MM.1S (cell line): Measurements from ENCODE around the gene GSDMA.
"Not testable (repeated sequence)": the region's sequence is repeated elsewhere in the genome, so short reads cannot be mapped to it uniquely, and the experiment has no call there.

ENCODE experiments used
- EZH2 ChIP-seq: fragments of 300-600 bp; sonication (generic); optimal IDR thresholded peaks from 2 replicates; pipeline ENCODE3; 2017; ENCODE audit warnings: low read depth, mild to moderate bottlenecking, antibody characterized with exemption, low read length, mixed read lengths
- TF ChIP-seq, protein P1 (sequence below): fragments of 300-600 bp; sonication (generic); IDR thresholded peaks from 2 replicates; pipeline ENCODE4 v1.5.1; 2016; ENCODE audit warnings: antibody characterized with exemption, low read length, mixed read lengths

DNA sequence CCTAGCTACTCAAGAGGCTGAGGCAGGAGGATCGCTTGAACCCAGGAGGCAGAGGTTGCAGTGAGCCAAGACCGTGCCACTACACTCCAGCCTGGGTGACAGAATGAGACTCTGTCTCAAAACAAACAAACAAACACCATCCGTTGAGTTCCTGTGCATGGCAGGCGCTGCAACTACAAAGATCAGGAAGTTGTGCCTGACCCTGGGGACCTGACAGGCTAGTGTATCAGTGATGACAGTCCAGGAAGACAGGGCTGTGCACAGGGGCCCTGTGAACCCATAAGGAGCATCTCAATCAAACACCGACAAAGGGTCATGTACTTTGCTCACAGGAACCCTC, 14.3 kb upstream of the GSDMA start:
- TF ChIP-seq, protein P1, sequence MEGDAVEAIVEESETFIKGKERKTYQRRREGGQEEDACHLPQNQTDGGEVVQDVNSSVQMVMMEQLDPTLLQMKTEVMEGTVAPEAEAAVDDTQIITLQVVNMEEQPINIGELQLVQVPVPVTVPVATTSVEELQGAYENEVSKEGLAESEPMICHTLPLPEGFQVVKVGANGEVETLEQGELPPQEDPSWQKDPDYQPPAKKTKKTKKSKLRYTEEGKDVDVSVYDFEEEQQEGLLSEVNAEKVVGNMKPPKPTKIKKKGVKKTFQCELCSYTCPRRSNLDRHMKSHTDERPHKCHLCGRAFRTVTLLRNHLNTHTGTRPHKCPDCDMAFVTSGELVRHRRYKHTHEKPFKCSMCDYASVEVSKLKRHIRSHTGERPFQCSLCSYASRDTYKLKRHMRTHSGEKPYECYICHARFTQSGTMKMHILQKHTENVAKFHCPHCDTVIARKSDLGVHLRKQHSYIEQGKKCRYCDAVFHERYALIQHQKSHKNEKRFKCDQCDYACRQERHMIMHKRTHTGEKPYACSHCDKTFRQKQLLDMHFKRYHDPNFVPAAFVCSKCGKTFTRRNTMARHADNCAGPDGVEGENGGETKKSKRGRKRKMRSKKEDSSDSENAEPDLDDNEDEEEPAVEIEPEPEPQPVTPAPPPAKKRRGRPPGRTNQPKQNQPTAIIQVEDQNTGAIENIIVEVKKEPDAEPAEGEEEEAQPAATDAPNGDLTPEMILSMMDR, result not testable (repeated sequence)
- not testable (repeated sequence) for TF ChIP-seq EZH2
